CD14-positive monocyte (primary cell): ENCODE data around the gene AOX1. TPM values are rescaled to one million over a fixed set of nuclear protein-coding genes. Genes with fewer than 3 reads are reported as not detected.

ENCODE experiments used
- DNase-seq, 3 donors: peaks; one replicate each; pipeline ENCODE4 v3.0.0-alpha.2; 2011 to 2022
- H2AFZ ChIP-seq: 2 replicates; pipeline ENCODE4 v1.6.0; 2012; ENCODE audit warnings: mild to moderate bottlenecking, low read depth, low read length, inconsistent platforms; ENCODE audit not compliant: insufficient read depth, poor library complexity, severe bottlenecking
- H3K27ac ChIP-seq, 2 donors: 1 replicate in 1 of 2; 2 replicates in 1 of 2; pipeline ENCODE4 v1.5.1; 2012 to 2013; ENCODE audit warnings: low read length in 2 of 2, control low read depth in 1 of 2, inconsistent platforms in 1 of 2, low read depth in 1 of 2, mild to moderate bottlenecking in 1 of 2
- H3K27me3 ChIP-seq, 2 donors: one replicate each; pipeline versions ENCODE4 v1.6.0 to v1.6.1; 2011 to 2013; ENCODE audit warnings: low read length in 2 of 2; ENCODE audit not compliant: control insufficient read depth in 2 of 2, insufficient read depth in 2 of 2
- H3K36me3 ChIP-seq, 2 donors: replicated peaks in 1 of 2; 1 replicate in 1 of 2; 2 replicates in 1 of 2; pipeline versions ENCODE4 v1.5.1 to v1.6.1; 2012 to 2013; ENCODE audit warnings: low read length in 2 of 2, control low read depth in 1 of 2, inconsistent platforms in 1 of 2, mild to moderate bottlenecking in 1 of 2; ENCODE audit not compliant: insufficient read depth in 2 of 2, control insufficient read depth in 1 of 2
- H3K4me1 ChIP-seq, 2 donors: 1 replicate in 1 of 2; 2 replicates in 1 of 2; pipeline versions ENCODE4 v1.5.1 to v1.6.1; 2012 to 2013; ENCODE audit warnings: low read length in 2 of 2, control low read depth in 1 of 2, inconsistent platforms in 1 of 2, mild to moderate bottlenecking in 1 of 2, moderate library complexity in 1 of 2; ENCODE audit not compliant: insufficient read depth in 2 of 2, control insufficient read depth in 1 of 2
- H3K4me2 ChIP-seq: replicated peaks from 2 replicates; pipeline ENCODE3; 2012; ENCODE audit warnings: low read length, moderate library complexity, mild to moderate bottlenecking; ENCODE audit not compliant: poor library complexity, severe bottlenecking; ENCODE audit errors: extremely low read depth
- H3K4me3 ChIP-seq, 3 experiments: fragments of 200-600 bp in 1 of 3; sonication (generic) in 1 of 3; replicated peaks in 1 of 3; 1 replicate in 2 of 3; 2 replicates in 1 of 3; pipeline ENCODE4 v1.5.1; 2011 to 2013; ENCODE audit warnings: low read length in 3 of 3, mild to moderate bottlenecking in 3 of 3, control low read depth in 2 of 3, low read depth in 2 of 3, inconsistent platforms in 1 of 3, moderate library complexity in 1 of 3
- H3K79me2 ChIP-seq: 2 replicates; pipeline ENCODE4 v1.6.0; 2012; ENCODE audit warnings: mild to moderate bottlenecking, control low read depth, inconsistent platforms, low read length, moderate library complexity; ENCODE audit not compliant: insufficient read depth
- H3K9ac ChIP-seq: 2 replicates; pipeline ENCODE4 v1.6.0; 2017; ENCODE audit warnings: low read length, mild to moderate bottlenecking; ENCODE audit not compliant: insufficient read depth, poor library complexity, severe bottlenecking
- H3K9me3 ChIP-seq, 2 donors: replicated peaks in 1 of 2; 1 replicate in 1 of 2; 2 replicates in 1 of 2; pipeline versions ENCODE4 v1.5.1 to v1.6.1; 2012 to 2013; ENCODE audit warnings: low read length in 2 of 2, control low read depth in 1 of 2; ENCODE audit not compliant: control insufficient read depth in 1 of 2, insufficient read depth in 1 of 2
- H4K20me1 ChIP-seq: 2 replicates; pipeline ENCODE4 v1.6.0; 2012; ENCODE audit warnings: mild to moderate bottlenecking, low read length, control low read depth, moderate library complexity; ENCODE audit not compliant: insufficient read depth
- H3K27ac Mint-ChIP-seq, 7 donors: one replicate each; pipeline ENCODE4 v1.8.0; 2020; ENCODE audit warnings: mild to moderate bottlenecking in 7 of 7, mixed read lengths in 7 of 7, moderate library complexity in 6 of 7, inconsistent platforms in 2 of 7
- H3K27me3 Mint-ChIP-seq, 3 donors: one replicate each; pipeline ENCODE4 v1.8.0; 2021 to 2022; ENCODE audit warnings: low read depth in 3 of 3, mild to moderate bottlenecking in 3 of 3, mixed read lengths in 3 of 3, moderate library complexity in 3 of 3, inconsistent platforms in 1 of 3
- H3K36me3 Mint-ChIP-seq, 2 donors: one replicate each; pipeline ENCODE4 v1.8.0; 2020; ENCODE audit warnings: mixed read lengths in 2 of 2, inconsistent platforms in 1 of 2, mild to moderate bottlenecking in 1 of 2
- H3K4me1 Mint-ChIP-seq: one replicate; pipeline ENCODE4 v1.8.0; 2020; ENCODE audit warnings: mild to moderate bottlenecking, mixed read lengths
- H3K4me3 Mint-ChIP-seq, 2 donors: one replicate each; pipeline ENCODE4 v1.8.0; 2020; ENCODE audit warnings: mild to moderate bottlenecking in 2 of 2, mixed read lengths in 2 of 2, moderate library complexity in 1 of 2
- H3K9me3 Mint-ChIP-seq, 7 donors: one replicate each; pipeline ENCODE4 v1.8.0; 2020 to 2022; ENCODE audit warnings: mixed read lengths in 7 of 7, mild to moderate bottlenecking in 6 of 7, moderate library complexity in 6 of 7, inconsistent platforms in 2 of 7
- WGBS: methylation state at CpG from one replicate; pipeline ENCODE4 v1.1.5; 2013; ENCODE audit warnings: missing lambda C conversion rate; ENCODE audit not compliant: insufficient coverage; 5-methylcytosine and 5-hydroxymethylcytosine counted together
- intact Hi-C, 2 donors: fragments of 100-400 bp; cut with micrococcal nuclease; formaldehyde crosslinking; loops; one replicate each; pipeline versions ENCODE4 v1.15.0 to v1.15.1; 2023
- polyA plus RNA-seq, 3 donors: library from polyadenylated mRNA; depleted of rRNA in 1 of 3; unstranded in 2 of 3; stranded (reverse) in 1 of 3; fragments of 300-500 nt in 2 of 3; fragments of >200 nt in 1 of 3; fragmentation: Illumina TruSeq in 2 of 3; gene quantifications; 1 replicate in 2 of 3; 2 replicates in 1 of 3; pipeline ENCODE4 v1.2.3, GENCODE V29; 2012 to 2021
- TF ChIP-seq, protein P1 (sequence below): fragments of 200-600 bp; IDR thresholded peaks from one replicate; pipeline ENCODE4 v1.8.0; 2022; ENCODE audit warnings: antibody characterized with exemption, mild to moderate bottlenecking

AOX1 gene
- polyA plus RNA-seq, 3 donors, result 0.16 TPM; not detected in 2

GRCh38 chr2:200652158-200652557 lies 66.3 kb downstream of the AOX1 start:
- intact Hi-C loops, result no loop called here
- H3K4me1 ChIP-seq, result peaks cover 7 to 12% of the 10 kb centered on the region in 2 donors
- DNase-seq, result no peak
- H3K9me3 Mint-ChIP-seq, result peaks cover 0 to 3% (median 0%) of the 10 kb centered on the region in 7 donors
- no peak overlapping the region for H3K27ac ChIP-seq
- no peaks in the 10 kb centered on the region for H3K36me3 ChIP-seq
- no peak overlapping the region for H2AFZ ChIP-seq
- no peak overlapping the region for H3K4me3 Mint-ChIP-seq
- H3K36me3 Mint-ChIP-seq, result peaks cover 0 to 2% of the 10 kb centered on the region in 2 donors
- no peak overlapping the region for H3K27ac Mint-ChIP-seq
- no peak overlapping the region for H3K4me2 ChIP-seq
- H3K79me2 ChIP-seq, result no peaks in the 10 kb centered on the region
- WGBS, result no CpG with 5 or more reads among the region's 1 CpG
- H3K4me1 Mint-ChIP-seq, result peaks cover 16% of the 10 kb centered on the region
- no peak overlapping the region for H3K9ac ChIP-seq
- no peaks in the 10 kb centered on the region for H4K20me1 ChIP-seq
- peaks cover 0 to 1% (median 0%) of the 10 kb centered on the region in 3 donors for H3K27me3 Mint-ChIP-seq
- TF ChIP-seq, protein P1, sequence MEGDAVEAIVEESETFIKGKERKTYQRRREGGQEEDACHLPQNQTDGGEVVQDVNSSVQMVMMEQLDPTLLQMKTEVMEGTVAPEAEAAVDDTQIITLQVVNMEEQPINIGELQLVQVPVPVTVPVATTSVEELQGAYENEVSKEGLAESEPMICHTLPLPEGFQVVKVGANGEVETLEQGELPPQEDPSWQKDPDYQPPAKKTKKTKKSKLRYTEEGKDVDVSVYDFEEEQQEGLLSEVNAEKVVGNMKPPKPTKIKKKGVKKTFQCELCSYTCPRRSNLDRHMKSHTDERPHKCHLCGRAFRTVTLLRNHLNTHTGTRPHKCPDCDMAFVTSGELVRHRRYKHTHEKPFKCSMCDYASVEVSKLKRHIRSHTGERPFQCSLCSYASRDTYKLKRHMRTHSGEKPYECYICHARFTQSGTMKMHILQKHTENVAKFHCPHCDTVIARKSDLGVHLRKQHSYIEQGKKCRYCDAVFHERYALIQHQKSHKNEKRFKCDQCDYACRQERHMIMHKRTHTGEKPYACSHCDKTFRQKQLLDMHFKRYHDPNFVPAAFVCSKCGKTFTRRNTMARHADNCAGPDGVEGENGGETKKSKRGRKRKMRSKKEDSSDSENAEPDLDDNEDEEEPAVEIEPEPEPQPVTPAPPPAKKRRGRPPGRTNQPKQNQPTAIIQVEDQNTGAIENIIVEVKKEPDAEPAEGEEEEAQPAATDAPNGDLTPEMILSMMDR, result no peak
- no peaks in the 10 kb centered on the region for H3K9me3 ChIP-seq
- no peak overlapping the region for H3K4me3 ChIP-seq
- H3K27me3 ChIP-seq, result no peaks in the 10 kb centered on the region

DNA sequence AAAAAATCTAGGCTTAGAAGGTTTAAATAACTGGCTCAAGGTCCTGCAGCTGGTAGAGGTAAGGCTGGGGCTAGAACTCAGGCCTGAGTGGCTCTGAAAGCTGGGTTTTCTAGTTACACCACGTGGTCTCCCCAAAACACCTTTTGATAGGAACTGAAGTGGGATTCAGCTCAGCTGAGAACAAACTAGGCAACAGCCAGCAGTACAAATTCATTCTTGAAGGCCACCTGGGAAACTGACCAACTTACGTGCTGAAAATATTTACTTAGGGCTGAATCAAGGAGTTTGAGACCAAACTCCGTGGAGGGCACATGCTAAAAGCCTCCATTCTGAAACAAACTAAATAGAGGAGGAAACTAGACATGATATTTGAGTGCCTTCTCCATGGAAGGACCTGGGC lies 67.2 kb downstream of the AOX1 start:
- H3K36me3 Mint-ChIP-seq, result no peaks in the 10 kb centered on the region

More for the DNA sequence above, 67.2 kb downstream of the AOX1 start:
- H3K9ac ChIP-seq, result no peak overlapping the region
- no peaks in the 10 kb centered on the region for H3K27me3 ChIP-seq
- Mint-ChIP-seq H3K9me3 (peaks cover 0 to 3% (median 0%) of the 10 kb centered on the region in 7 donors), H3K4me1 (peaks cover 16% of the 10 kb centered on the region), H3K4me3 (no peak overlapping the region), H3K27me3 (peaks cover 0 to 1% (median 0%) of the 10 kb centered on the region in 3 donors), H3K27ac (no peak overlapping the region)
- WGBS, result 100% methylated on average over 1 of the region's 3 CpGs
- no peak overlapping the region for H3K4me3 ChIP-seq
- TF ChIP-seq, protein P1, result no peak
- no peak overlapping the region for H3K27ac ChIP-seq
- no peaks in the 10 kb centered on the region for H3K79me2 ChIP-seq
- intact Hi-C loops, result no loop called here
- H3K36me3 ChIP-seq, result no peaks in the 10 kb centered on the region
- peaks cover 7 to 12% of the 10 kb centered on the region in 2 donors for H3K4me1 ChIP-seq
- no peak for DNase-seq
- H4K20me1 ChIP-seq, result no peaks in the 10 kb centered on the region
- no peak overlapping the region for H2AFZ ChIP-seq
- no peak overlapping the region for H3K4me2 ChIP-seq
- no peaks in the 10 kb centered on the region for H3K9me3 ChIP-seq
